D721Med (cell line): ENCODE results near the gene GHRH.

Experiments used
- DNase-seq: peaks from one replicate; pipeline ENCODE4 v3.0.0; 2011; ENCODE audit warnings: low spot score; ENCODE audit not compliant: insufficient read length
- FAIRE-seq: peaks from 2 replicates; lab custom pipeline; 2011; peaks lifted over from hg19 to GRCh38; lab: Jason Lieb, UNC
- CTCF ChIP-seq: IDR thresholded peaks from 2 replicates; pipeline ENCODE4 v1.5.1; 2012; ENCODE audit warnings: mild to moderate bottlenecking, control low read depth; ENCODE audit not compliant: insufficient read depth; ENCODE audit errors: missing control alignments

The GHRH gene

GRCh38 chr20:37261714-37262113 lies at the start of gene GHRH:
TSS of gene GHRH (minus strand) at chr20:37261814. CDS start at chr20:37256889, 4,925 bp downstream.
- TF ChIP-seq CTCF, result no peak
- no peak for DNase-seq
- FAIRE-seq, result no peak

GRCh38 chr20:37310951-37311350 lies 49.3 kb upstream of the GHRH start:
- TF ChIP-seq CTCF, result no peak
- DNase-seq, result no peak
- no peak for FAIRE-seq

- TF ChIP-seq CTCF, result no peak
- FAIRE-seq (no peak), DNase-seq (no peak)
Observed at GRCh38 chr20:37309936-37310590, 48.4 kb upstream of the GHRH start.

GRCh38 chr20:37309290-37309689 lies 47.7 kb upstream of the GHRH start:
- no peak for FAIRE-seq
- no peak for DNase-seq
- no peak for TF ChIP-seq CTCF

GRCh38 chr20:37308086-37309050 lies 46.8 kb upstream of the GHRH start:
- FAIRE-seq (no peak), DNase-seq (no peak)
- no peak for TF ChIP-seq CTCF

- FAIRE-seq (no peak), DNase-seq (no peak)
- no peak for TF ChIP-seq CTCF
Observed at GRCh38 chr20:37305839-37306238, 44.2 kb upstream of the GHRH start.
